Stimulated activated CD4-positive, alpha-beta T cell treated with anti-CD3 and anti-CD28 coated beads, Interleukin-15, amount 100 ng/mL, for 24 hours (primary cell): Measurements from ENCODE around the gene MAN1A1.
"Not testable (repeated sequence)": the region's sequence is repeated elsewhere in the genome, so short reads cannot be mapped to it uniquely, and the experiment has no call there.

Experiments used
- DNase-seq: peaks from one replicate; pipeline ENCODE4 v3.0.0-alpha.2; 2020

The MAN1A1 gene

DNA sequence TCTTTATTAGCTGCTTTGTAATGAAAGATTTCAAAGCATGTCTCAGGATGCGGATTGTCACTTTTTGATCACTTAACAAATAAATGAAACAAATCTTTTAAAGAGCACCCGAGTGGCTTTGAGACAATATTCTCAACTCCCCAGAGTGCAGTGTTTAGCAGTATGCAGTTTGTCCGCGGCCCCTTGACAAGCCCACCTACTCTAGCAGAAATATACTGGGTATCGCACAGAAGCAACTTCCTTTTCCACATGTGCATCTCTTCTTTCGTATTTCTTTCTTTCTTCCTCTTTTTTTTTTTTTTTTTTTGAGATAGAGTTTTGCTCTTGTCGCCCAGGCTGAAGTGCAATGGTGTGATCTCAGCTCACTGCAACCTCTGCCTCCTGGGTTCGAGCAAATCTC lies 186.6 kb downstream of the MAN1A1 start:
- no peak for DNase-seq

DNA sequence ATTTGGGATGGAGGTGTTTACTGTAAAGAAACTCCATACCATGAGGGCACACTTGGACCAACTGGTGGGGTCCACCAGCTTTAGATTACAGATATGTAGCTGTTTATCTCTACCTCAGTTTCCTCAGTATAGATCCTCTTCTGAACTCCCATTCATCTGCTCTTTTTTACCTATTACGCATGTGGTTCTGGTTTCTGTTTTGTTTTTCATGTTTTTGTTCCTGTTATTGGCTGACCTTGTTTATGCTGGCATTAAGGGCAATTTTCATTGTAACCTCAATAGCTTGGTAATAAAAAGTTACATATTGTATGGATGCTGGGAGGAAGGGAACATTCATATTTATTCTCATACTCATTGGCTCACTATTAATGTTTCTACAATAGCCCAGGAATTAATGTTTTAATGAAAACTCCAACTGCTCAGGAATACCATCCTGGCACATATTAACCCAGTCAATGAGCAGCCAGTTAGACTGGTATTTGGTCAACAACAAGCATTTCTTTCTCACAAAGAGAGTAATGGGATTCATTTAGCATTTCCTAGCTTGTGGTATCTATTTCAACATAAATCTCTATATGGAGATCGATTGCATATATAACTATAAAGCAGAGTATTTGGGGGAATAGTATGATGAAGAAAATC lies 187.3 kb downstream of the MAN1A1 start:
- no peak for DNase-seq

DNA sequence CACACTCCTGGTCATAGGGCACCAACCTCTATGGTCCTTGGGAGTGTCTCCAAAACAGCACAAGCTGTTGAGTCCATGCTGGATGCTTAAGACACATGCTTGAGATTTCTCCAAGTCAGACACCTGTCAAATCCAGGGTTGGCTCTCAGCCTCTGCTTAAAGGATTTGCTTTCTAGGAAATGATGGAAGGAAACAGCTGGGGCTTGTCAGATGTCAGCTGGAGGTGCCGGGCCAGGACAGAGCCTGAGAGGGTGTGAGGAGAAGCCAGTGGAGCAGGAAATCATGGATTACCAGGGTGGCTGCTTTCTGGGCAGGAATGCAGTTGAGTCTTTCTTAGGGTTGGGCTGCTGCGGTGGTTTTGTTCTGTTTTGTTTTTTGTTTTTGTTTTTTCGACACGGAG lies 188.1 kb downstream of the MAN1A1 start:
- no peak for DNase-seq

DNA sequence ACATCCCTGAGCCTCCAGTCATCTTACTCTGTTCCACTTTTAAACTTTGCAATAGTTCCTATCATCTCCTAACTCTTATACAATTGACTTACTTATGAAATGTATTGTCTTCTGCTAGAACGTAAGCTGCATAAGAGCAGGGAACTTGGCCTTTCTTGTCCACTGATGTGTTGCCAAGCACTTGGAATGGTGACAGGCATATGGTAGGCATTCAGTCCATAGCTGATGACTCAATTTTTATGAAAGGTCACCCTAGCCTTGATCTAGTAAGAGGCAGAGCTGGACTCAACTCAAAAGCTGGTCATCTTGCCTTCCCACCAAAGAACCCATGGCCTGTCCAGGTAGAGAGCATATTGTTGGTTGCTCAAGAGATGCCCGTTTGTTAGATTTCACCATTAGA lies 188.7 kb downstream of the MAN1A1 start:
- DNase-seq = no peak

DNA sequence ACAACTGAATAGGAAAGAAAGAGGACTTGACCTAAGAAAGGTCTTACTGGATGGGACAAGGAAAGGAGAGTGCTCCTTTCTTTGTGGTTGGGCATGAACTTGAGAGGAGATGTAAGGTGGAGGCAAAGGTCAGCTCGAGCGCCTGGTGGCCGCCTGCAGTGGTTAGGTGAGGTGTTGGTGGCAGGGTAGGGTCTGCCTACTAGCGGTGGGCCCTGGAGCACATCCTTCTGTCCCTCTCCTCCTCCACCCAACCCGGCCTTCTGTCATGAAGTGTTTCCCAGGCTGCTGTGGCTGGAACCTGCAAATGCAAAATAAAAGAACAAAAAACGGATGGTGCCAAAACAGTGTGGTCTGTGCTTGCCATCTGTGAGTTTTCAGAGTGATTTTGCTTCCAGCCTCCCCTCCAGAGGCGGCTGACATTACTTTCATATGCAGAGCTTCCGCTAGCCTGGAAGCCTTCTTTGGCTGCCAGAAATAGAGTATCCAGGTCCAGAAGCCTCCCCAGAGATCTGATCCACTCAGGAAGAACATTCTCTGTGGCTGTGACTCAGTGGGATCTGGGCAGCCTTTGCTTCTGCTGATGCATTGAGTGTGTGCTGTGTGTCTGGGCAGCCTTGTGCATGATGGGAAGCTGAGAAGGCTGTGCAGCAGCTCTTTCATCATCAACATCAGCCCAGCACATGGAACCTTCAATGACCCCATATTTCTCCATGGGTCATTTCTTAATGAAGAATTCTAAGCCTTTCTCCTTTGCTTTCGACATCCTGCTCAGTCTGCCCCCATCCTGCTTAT lies 191.3 kb downstream of the MAN1A1 start:
- DNase-seq = no peak

DNA sequence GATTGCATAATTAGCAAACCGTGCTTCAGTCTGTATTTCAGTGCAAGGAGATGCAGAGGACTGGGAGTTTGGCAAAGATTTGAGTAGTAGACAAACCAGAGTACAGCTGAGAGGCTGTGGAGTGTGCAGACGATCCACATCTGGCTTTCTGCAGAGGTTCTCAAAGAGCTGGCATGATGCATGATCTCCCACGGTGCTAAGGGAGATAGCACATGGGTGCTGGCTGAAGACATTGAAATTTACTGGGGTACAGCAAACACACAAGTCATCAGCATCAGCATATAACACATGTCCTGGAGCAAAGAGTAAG lies 192.1 kb downstream of the MAN1A1 start:
- no peak for DNase-seq

DNA sequence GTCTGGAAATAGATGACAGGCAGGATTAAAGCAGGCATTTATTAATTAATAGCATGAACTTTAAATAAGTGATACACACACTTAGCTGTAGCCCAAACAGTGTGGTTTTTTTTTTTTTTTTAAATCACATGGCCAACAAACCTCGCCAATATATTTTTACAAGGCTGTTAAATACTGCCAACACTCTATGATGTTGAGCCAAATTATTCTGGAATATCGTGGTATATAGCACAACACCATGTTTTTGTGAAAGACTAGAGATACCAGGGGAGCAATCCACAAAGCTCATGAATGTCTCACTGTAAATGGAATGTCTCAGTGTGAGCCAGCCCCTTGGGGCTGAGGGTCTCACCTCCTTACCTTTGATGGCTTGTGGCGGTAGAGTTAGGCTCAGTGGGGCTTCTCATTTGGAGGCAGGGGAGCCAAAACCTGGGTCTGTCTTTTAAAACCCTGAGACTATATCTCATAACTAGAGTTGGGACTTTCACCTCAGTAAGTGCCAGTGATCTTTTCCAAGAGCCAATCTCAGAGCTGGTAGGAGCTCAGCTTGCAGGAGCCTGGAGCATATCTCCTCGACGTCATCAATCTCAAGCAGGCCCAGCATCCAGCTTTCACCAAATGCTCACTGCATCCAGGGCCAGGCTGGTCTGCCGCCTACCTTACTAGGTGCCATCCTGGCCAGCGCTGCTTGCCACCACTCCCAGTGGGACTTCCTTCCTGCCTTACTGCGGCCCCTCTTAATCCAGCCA lies 192.6 kb downstream of the MAN1A1 start:
- DNase-seq = no peak

DNA sequence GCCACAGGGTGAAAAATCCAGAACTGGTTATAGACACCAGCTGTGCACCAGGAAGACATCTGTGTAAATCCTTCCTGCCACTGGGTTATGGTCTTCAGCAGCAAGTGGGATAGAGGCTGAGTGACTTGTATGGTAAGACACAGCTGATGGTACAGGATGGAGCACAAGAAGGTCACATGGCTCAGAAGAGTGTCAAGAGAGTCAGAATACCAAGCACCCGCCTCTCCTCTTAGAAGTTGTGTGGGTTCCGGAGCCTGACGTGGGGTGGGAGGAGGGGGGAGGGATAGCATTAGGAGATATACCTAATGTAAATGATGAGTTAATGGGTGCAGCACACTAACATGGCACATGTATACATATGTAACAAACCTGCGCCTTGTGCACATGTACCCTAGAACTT lies 193.5 kb downstream of the MAN1A1 start:
- DNase-seq = not testable (repeated sequence)

DNA sequence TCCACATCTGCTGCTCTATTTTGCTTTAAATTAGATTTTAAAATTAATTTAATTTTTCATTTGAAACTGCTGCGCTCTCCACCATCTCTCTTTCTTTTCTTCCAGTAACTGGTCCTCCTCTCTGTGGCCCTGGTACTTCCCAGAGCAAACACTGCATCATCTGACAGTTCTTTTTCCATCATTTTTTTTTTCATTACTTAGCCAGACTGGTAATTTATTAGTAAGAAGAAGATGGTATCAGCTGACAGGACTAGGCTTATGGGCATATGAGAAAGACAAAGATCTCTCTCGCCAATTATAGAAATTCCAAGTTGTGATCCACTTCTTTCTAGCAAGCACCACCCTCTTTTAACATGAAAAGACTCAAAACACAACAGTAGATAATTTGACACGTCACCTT lies 197.4 kb downstream of the MAN1A1 start:
- no peak for DNase-seq

DNA sequence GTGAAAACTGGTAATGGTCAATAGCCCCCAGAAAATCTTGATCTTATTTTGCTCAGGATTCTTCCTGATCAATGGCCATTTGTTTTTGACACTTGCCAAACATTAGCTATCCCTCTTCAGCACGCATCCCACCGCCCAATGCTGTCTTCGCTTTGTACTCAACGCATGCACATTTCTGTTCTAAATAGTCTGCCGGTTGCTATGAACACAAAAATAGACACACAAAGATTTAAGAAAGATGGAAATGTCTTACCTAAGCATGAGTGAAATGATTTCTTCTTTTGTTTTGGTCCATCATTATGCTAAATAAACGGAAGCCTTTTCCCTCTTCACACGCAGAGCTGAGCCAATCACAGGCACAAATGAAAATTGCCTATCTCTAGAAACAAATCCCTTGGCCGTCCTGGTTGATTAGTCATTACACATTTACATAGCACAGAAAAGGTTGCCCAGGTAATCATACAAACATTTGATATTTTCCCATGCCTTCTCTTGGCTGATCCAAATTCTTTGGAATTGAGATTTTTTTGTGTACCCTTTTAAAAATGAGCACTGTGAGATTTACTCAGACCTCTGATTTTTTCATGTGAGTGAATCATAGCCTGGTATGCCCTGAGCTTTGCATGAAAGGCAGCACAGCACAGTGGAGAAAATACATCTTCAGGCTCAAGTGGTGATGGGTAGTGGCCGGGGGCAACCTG lies 200.6 kb downstream of the MAN1A1 start:
- no peak for DNase-seq

DNA sequence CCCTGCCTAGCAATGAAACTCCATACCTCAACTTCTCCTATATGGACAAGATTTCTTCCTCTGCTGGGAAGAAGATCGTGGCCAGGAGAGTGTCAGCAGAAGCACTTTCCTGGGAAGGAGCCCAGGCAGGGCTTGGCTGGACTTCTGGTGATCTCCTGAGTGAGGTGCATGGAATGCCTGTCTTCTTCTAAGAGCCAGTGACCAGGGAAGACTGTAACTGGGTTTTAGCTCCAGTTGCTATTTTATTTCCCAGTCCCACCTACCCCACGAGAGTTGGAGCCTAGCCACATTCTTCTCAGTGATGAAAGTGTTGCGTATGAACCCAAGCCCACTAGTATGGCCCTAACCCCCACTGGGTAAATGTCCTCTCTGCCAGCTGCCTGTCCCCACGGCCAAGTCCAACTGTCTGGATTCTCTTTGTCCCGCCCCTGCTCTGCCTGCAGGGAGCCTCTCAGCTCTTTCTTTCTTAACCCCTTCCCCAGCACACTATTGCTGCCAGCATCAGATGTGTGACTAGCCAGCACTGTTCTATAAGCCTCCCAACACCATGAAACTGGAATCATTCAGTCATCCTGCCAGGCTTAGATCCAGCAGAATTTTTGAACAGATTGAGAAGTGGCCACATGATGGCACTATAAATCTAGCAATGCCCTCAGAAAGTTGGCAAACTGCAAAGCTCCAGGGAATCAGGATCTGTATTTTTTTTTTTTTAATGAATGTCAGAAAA lies 201.3 kb downstream of the MAN1A1 start:
- no peak for DNase-seq

DNA sequence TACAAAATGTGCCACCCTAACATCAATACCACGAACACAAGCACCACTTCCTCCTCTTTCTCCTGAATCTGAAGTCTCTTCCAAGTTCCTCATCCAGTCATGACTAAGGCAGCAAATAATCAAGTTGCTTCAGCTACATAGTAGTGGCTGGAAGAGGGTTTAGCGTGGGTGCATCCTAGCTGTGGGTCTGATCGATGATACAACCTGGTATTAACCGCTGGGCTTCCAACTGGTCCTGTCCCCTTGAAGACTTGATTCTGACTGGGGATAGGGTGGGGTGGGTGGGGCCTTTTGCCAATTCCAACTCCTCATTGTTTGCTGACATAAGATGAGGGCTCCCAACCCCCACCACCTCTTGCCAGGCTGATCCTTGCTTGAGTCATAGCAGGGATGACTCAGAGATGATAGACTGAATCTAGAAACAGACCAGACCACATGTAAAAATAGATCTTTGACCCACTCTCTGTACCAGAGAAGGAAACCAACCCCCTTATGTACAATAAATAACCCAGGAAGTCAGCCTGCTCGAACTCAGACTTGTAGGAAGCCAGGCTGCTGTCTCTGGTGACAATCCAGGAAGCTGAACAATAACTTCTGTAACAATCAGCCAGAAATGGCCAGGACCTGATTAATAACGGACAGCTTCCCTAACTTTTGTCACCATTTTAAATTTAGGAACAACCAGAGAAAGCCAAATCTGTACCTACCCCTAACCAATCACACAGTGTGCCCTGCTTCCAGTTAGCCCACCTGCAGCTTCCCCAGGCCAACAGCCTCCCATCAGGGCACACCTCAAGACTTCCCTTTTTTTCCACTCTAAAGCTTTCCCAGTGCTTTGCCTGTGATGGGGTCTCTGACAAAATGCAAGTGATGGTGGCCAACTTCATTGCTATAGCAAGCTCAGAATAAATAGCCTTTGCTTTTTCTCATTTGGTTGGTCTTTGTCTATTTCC lies 202.2 kb downstream of the MAN1A1 start:
- DNase-seq = peak; percentile 80

DNA sequence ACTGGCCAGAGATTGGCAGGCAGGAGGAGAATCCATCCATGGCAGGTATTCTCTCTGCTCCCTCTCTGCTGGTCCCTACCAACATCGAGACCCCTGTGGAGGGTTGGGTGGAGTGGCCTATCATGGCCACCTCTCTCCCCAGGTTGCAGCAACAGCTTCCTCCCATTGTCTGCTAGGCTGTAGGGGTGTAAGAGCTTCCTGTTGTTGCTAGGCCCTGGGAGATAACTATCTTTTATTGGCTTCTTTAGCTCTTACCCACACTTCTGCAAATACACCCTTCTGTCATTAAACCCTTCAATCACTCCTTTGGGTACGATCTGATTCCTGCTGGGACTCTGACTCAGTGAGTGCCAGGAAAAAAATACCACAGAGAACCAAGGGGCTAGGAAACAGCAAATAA lies 204.4 kb downstream of the MAN1A1 start:
- DNase-seq = no peak

DNA sequence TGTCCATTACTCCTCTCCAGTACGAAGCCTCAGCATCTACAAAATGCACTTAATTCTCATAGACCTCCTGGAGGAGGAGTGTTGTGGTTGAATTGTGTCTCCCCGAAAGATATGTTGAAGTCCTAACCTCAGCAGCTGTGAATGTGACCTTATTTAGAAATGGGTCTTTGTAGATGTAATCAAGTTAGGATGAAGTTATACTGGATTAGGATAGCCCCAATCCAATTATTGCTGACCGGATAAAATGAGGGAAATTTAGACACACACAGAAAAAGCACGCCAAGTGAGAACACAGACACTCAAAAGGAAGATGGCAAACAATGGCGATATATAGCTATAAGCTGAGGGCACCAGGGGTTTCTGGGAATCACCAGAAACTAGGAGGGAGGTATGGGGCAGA lies 206.9 kb downstream of the MAN1A1 start:
- DNase-seq = no peak

DNA sequence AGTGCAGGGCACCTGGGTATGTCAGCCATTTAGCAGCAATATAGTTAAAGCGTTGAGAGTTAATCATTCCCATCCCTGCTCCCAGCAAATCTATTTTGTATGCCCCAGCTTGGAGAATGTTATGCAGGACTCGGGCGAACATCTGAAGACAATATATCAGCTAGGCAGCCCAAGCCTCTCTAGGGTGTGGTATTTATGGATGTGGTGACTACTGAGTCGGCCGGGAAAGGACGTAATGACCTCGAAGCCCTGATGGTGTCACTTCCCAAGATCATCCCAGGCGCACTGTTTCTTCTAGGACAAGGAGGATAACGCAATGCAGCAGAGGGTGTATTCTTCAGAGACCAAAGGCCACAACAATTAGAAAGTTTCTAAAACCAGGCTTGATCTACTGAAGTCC lies 207.5 kb downstream of the MAN1A1 start:
- no peak for DNase-seq

DNA sequence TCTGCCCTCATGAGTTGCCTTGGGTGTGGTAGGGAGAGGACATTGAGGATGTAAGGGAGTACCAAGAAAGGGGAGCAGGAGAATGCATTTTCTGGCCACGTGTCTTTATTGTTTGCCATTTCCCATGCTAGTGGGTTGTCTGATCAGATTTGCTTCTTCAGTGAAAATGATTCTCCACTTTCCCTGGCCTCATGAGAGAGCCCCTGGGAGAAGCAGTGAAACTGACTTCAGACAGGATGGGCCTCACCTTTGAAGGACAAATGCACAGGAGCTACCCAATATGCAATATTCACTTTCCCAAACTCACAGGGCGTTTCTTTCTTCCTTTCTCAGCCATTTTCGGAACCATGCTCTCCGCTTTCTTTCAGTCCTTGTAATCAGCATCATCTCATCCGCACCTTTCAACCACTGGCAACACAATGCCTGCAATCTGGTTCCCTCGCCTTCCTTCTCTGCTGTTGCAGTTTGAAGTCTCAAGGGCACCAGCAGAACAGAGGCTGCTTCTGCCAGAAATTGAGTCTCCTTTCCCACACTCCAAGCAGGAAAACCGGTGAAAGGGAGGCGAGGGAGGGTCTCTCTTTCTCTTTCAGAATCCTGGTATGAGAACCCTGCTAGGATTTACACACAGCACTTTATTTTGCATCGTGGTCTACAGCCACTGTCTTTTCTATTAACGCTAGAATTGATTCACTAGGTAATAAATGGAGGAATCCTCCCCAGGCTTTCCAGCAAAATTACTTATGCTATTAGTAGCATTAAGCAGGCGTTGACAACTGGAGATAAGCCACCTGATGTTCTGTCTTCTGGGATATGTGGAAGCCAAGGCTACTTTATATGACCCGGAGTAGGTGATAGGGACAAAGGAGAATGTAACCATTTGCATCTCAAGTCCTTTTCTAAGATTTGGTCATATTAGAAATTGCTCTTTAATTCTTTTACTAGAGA lies 209.1 kb downstream of the MAN1A1 start:
- no peak for DNase-seq

DNA sequence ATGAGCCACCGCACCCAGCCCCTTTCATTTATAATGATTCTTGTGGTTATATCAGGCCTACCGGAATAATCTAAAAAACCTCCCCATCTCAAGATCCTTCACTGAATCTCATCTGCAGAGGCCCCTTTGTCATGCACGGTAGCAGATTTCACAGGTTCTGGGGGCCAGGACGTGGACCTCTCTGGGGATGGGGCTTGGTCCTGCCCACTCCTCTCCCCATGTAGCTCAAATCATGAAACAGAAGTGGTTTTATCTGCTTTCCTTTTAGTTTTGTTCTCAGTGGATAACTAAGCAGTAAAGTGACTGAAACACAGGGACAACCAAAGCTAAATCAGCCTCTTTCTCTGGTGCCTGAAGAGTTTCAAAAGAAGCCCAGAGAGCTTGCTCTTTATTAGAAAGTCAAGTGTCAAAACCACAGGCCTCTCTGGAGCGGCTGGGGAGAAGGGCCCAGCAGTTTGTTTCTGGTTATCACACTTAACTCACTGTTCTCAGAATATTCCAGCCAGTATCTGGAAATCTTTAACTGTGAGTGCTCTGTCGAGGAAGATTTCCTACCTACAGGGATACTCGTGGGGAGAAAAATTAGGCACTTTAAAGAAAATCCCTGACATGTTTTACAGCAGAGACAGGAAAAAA lies 210.5 kb downstream of the MAN1A1 start:
- no peak for DNase-seq

DNA sequence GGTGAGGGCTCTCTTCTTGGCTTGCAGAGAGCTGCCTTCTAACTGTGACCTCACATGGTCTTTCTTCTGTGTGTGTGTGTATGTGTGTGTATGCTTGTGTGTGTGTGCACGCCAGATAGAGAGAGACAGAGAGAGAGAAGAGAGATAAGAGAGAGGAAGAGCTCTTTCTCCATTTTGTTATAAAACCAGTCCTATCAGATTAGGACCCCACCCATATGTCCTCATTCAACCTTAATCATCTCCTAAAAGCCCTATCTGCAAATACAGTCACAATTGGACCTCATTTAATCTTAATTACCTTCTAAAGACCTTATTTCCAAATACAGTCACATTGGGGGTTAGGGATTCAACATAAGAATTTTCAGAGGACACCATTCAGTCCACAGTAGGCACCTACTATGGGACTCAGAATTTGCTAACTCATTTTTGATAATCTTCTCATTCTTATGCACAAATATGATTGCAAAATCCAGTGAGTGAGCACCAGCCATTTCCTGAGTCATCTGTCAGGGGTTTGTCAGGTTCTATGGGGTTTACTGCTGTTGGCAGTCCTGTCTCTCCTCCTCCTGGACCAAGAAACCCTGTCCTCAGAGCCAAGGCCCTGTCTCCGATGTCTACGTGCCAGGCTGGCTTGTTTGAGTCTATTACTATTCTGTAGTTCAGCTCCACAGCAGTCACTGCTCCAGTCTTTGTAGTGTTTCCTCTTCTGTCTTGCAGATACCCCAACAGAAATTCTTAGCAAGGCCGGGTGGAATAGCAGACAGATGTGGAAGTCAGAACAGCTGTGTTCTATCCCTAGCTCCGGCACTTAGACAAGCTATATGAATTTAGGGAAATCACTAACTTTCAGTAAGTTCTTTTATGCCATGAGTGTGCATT lies 212.1 kb downstream of the MAN1A1 start:
- no peak for DNase-seq

DNA sequence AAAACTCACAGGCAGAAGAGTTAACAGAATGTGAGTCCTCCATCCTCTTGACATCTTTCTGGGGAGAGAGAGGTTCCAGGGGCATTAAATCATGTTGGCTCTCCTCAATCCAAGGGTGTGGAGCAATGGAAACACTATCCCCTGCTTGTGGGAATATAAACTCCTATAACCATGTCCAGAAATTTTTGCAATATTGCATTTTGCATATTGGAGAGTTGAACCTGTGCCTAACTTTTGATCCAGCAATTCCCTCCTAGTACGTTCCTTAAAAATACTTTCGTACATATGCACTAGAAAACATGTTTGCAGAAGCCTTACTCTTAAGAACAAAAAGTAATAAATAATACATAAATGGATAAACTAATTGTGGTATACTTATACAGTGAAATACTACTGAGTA lies 214.8 kb downstream of the MAN1A1 start:
- DNase-seq = no peak
